Mesendoderm (in vitro differentiated cells): ENCODE data around the gene PAPSS2.
A peak's percentile ranks its signal among the peaks of the same experiment; 100 is the strongest.

Experiments
- DNase-seq: peaks from one replicate; pipeline ENCODE4 v3.0.0; 2013
- H2AK5ac ChIP-seq: 2 replicates; pipeline ENCODE4 v1.6.1; 2013; ENCODE audit warnings: low read length, inconsistent platforms
- H2BK120ac ChIP-seq: 2 replicates; pipeline ENCODE4 v1.6.1; 2013; ENCODE audit warnings: low read depth, mild to moderate bottlenecking, low read length, moderate library complexity, mixed read lengths
- H2BK15ac ChIP-seq: replicated peaks from 2 replicates; pipeline ENCODE4 v1.6.1; 2013; ENCODE audit warnings: low read depth, mild to moderate bottlenecking, moderate library complexity
- H2BK5ac ChIP-seq: 2 replicates; pipeline ENCODE4 v1.6.1; 2013; ENCODE audit warnings: low read length, inconsistent platforms
- H3K18ac ChIP-seq: 2 replicates; pipeline ENCODE4 v1.6.1; 2013; ENCODE audit warnings: mild to moderate bottlenecking, low read length, mixed read lengths
- H3K23ac ChIP-seq: one replicate; pipeline ENCODE4 v1.6.1; 2013; ENCODE audit warnings: low read length
- H3K27ac ChIP-seq: 2 replicates; pipeline ENCODE4 v1.5.1; 2013; ENCODE audit warnings: low read depth, mild to moderate bottlenecking, inconsistent platforms, low read length, moderate library complexity
- H3K27me3 ChIP-seq: 2 replicates; pipeline ENCODE4 v1.6.1; 2013; ENCODE audit warnings: low read length, control low read depth, mild to moderate bottlenecking, inconsistent platforms; ENCODE audit not compliant: insufficient read depth, poor library complexity
- H3K36me3 ChIP-seq: 2 replicates; pipeline ENCODE4 v1.6.1; 2013; ENCODE audit warnings: low read length, inconsistent platforms; ENCODE audit not compliant: control insufficient read depth, insufficient read depth
- H3K4ac ChIP-seq: one replicate; pipeline ENCODE4 v1.6.1; 2013; ENCODE audit warnings: low read depth, mild to moderate bottlenecking, low read length, moderate library complexity
- H3K4me1 ChIP-seq: 2 replicates; pipeline ENCODE4 v1.6.1; 2013; ENCODE audit warnings: low read depth, low read length, inconsistent platforms; ENCODE audit not compliant: control insufficient read depth
- H3K4me2 ChIP-seq: 2 replicates; pipeline ENCODE4 v1.6.1; 2013; ENCODE audit warnings: low read length
- H3K4me3 ChIP-seq: 2 replicates; pipeline ENCODE4 v1.5.1; 2013; ENCODE audit warnings: mild to moderate bottlenecking, low read length
- H3K56ac ChIP-seq: one replicate; pipeline ENCODE4 v1.6.1; 2013; ENCODE audit warnings: low read length
- H3K79me1 ChIP-seq: 2 replicates; pipeline ENCODE4 v1.6.1; 2013; ENCODE audit warnings: low read length, inconsistent platforms
- H3K79me2 ChIP-seq: 2 replicates; pipeline ENCODE4 v1.6.1; 2013; ENCODE audit warnings: mild to moderate bottlenecking, low read length; ENCODE audit not compliant: control insufficient read depth, insufficient read depth
- H3K9ac ChIP-seq: 2 replicates; pipeline ENCODE4 v1.6.1; 2013; ENCODE audit warnings: low read length, inconsistent platforms
- H4K5ac ChIP-seq: one replicate; pipeline ENCODE4 v1.6.1; 2013; ENCODE audit warnings: low read length
- H4K8ac ChIP-seq: one replicate; pipeline ENCODE4 v1.6.1; 2013; ENCODE audit warnings: low read depth, mild to moderate bottlenecking, control low read depth, low read length, moderate library complexity
- WGBS: extraction: QIAGEN DNeasy Blood & Tissue Kit; methylation state at CpG from one replicate; pipeline ENCODE4 v1.1.7; 2013; ENCODE audit warnings: low lambda C conversion rate, missing lambda C conversion rate; ENCODE audit not compliant: insufficient coverage; ENCODE audit errors: extremely low coverage; 5-methylcytosine and 5-hydroxymethylcytosine counted together

The PAPSS2 gene

GRCh38 chr10:87685832-87686574, 26.3 kb downstream of the PAPSS2 start:
- no peak overlapping the region for H3K4me2 ChIP-seq
- H3K27ac ChIP-seq, result no peak overlapping the region
- H3K4me3 ChIP-seq, result no peak overlapping the region
- WGBS, result no CpG with 5 or more reads among the region's 5 CpGs
- H3K23ac ChIP-seq, result no peak overlapping the region
- H2BK5ac ChIP-seq, result no peak overlapping the region
- no peak overlapping the region for H2BK15ac ChIP-seq
- H3K79me2 ChIP-seq, result no peaks in the 10 kb centered on the region
- H3K4me1 ChIP-seq, result no peaks in the 10 kb centered on the region
- no peak overlapping the region for H2AK5ac ChIP-seq
- DNase-seq, result no peak
- H3K4ac ChIP-seq, result no peak overlapping the region
- no peak overlapping the region for H4K5ac ChIP-seq
- H3K18ac ChIP-seq, result no peak overlapping the region
- no peak overlapping the region for H2BK120ac ChIP-seq
- no peak overlapping the region for H4K8ac ChIP-seq
- H3K9ac ChIP-seq, result no peak overlapping the region
- no peak overlapping the region for H3K56ac ChIP-seq
- no peaks in the 10 kb centered on the region for H3K27me3 ChIP-seq
- no peaks in the 10 kb centered on the region for H3K79me1 ChIP-seq
- no peaks in the 10 kb centered on the region for H3K36me3 ChIP-seq

GRCh38 chr10:87691506-87692070, 31.9 kb downstream of the PAPSS2 start:
- Histone ChIP-seq H3K27ac (no peak overlapping the region), H3K79me1 (no peaks in the 10 kb centered on the region), H3K4ac (no peak overlapping the region), H3K36me3 (no peaks in the 10 kb centered on the region), H3K4me3 (no peak overlapping the region), H4K5ac (no peak overlapping the region), H3K18ac (no peak overlapping the region), H3K56ac (no peak overlapping the region), H2AK5ac (no peak overlapping the region), H3K4me1 (no peaks in the 10 kb centered on the region), H2BK15ac (no peak overlapping the region), H3K79me2 (no peaks in the 10 kb centered on the region), H2BK5ac (no peak overlapping the region), H3K23ac (no peak overlapping the region), H3K9ac (no peak overlapping the region), H3K4me2 (no peak overlapping the region), H2BK120ac (no peak overlapping the region), H3K27me3 (no peaks in the 10 kb centered on the region), H4K8ac (no peak overlapping the region)
- WGBS, result no CpG with 5 or more reads among the region's 3 CpGs
- DNase-seq, result peak; percentile 8

GRCh38 chr10:87692956-87693484, 33.3 kb downstream of the PAPSS2 start:
- H3K79me1 ChIP-seq, result no peaks in the 10 kb centered on the region
- no peak overlapping the region for H2BK15ac ChIP-seq
- no peak overlapping the region for H2BK120ac ChIP-seq
- no peak overlapping the region for H3K56ac ChIP-seq
- no peak overlapping the region for H3K23ac ChIP-seq
- no peak overlapping the region for H3K4ac ChIP-seq
- H3K4me1 ChIP-seq, result no peaks in the 10 kb centered on the region
- no peaks in the 10 kb centered on the region for H3K36me3 ChIP-seq
- H3K27ac ChIP-seq, result no peak overlapping the region
- no peak overlapping the region for H4K8ac ChIP-seq
- H3K18ac ChIP-seq, result no peak overlapping the region
- H3K79me2 ChIP-seq, result no peaks in the 10 kb centered on the region
- H3K4me2 ChIP-seq, result no peak overlapping the region
- no peaks in the 10 kb centered on the region for H3K27me3 ChIP-seq
- H2BK5ac ChIP-seq, result no peak overlapping the region
- no peak overlapping the region for H3K4me3 ChIP-seq
- no CpG with 5 or more reads among the region's 3 CpGs for WGBS
- H2AK5ac ChIP-seq, result no peak overlapping the region
- H4K5ac ChIP-seq, result no peak overlapping the region
- DNase-seq, result no peak
- H3K9ac ChIP-seq, result no peak overlapping the region

GRCh38 chr10:87694011-87694794, 34.5 kb downstream of the PAPSS2 start:
- H2AK5ac ChIP-seq, result no peak overlapping the region
- WGBS, result 100% methylated on average over 2 of the region's 4 CpGs
- no peak overlapping the region for H3K18ac ChIP-seq
- no peak overlapping the region for H2BK5ac ChIP-seq
- no peak overlapping the region for H3K27ac ChIP-seq
- H3K23ac ChIP-seq, result no peak overlapping the region
- no peaks in the 10 kb centered on the region for H3K4me1 ChIP-seq
- H2BK120ac ChIP-seq, result no peak overlapping the region
- no peak overlapping the region for H3K4me2 ChIP-seq
- no peaks in the 10 kb centered on the region for H3K36me3 ChIP-seq
- no peak for DNase-seq
- H2BK15ac ChIP-seq, result no peak overlapping the region
- no peak overlapping the region for H4K5ac ChIP-seq
- no peak overlapping the region for H4K8ac ChIP-seq
- no peak overlapping the region for H3K4ac ChIP-seq
- H3K56ac ChIP-seq, result no peak overlapping the region
- H3K27me3 ChIP-seq, result no peaks in the 10 kb centered on the region
- H3K9ac ChIP-seq, result no peak overlapping the region
- H3K79me2 ChIP-seq, result no peaks in the 10 kb centered on the region
- no peak overlapping the region for H3K4me3 ChIP-seq
- no peaks in the 10 kb centered on the region for H3K79me1 ChIP-seq

- Histone ChIP-seq H3K79me2 (no peaks in the 10 kb centered on the region), H3K23ac (no peak overlapping the region), H3K79me1 (no peaks in the 10 kb centered on the region), H3K36me3 (no peaks in the 10 kb centered on the region), H2BK15ac (no peak overlapping the region), H2AK5ac (no peak overlapping the region), H4K8ac (no peak overlapping the region), H3K4me3 (no peak overlapping the region), H3K56ac (no peak overlapping the region), H3K27me3 (no peaks in the 10 kb centered on the region), H3K4ac (no peak overlapping the region), H3K18ac (no peak overlapping the region), H3K9ac (no peak overlapping the region), H2BK120ac (no peak overlapping the region), H2BK5ac (no peak overlapping the region), H3K27ac (no peak overlapping the region), H3K4me2 (no peak overlapping the region), H3K4me1 (no peaks in the 10 kb centered on the region), H4K5ac (no peak overlapping the region)
- no peak for DNase-seq
- WGBS, result no CpG with 5 or more reads among the region's 3 CpGs
Observed at GRCh38 chr10:87695074-87695473, 35.4 kb downstream of the PAPSS2 start.
